ENCODE data around the gene LAMP2. TPM values are rescaled to one million over a fixed set of nuclear protein-coding genes. Genes with fewer than 3 reads are reported as not detected.

LAMP2 gene
- total and polyA plus RNA-seq, 2 of the 8 experiments (the other 6 are each of a cell fraction or from before 2014, with no cell fraction given) = 21.2 to 29.9 TPM

GRCh38 chrX:120462370-120462769 is 6.7 kb downstream of the LAMP2 start:
- H3K9me3 ChIP-seq (ENCODE audit: insufficient read depth in 2 of 2, low read depth in 1 of 2, low read length in 1 of 2) = no peaks in the 10 kb centered on the region
- no peak overlapping the region for H4K8ac ChIP-seq (ENCODE audit: extremely low read depth, insufficient read depth, low read length)
- H3K14ac ChIP-seq (ENCODE audit: insufficient read length) = no peak overlapping the region
- no peaks in the 10 kb centered on the region for H4K20me1 ChIP-seq (replicated peaks in 1 of 2; ENCODE audit: control insufficient read depth in 1 of 2, insufficient read depth in 2 of 2, low read length in 2 of 2)
- H3K36me3 ChIP-seq (ENCODE audit: control insufficient read depth in 2 of 4, insufficient read depth in 4 of 4, low read length in 3 of 4) = no peaks in the 10 kb centered on the region
- H3K9ac ChIP-seq (replicated peaks in 1 of 4; ENCODE audit: extremely low read depth in 1 of 4, low read depth in 3 of 4, low read length in 3 of 4) = no peak overlapping the region
- ChIA-PET POLR2A (ENCODE audit: partially characterized antibody) (interaction anchor here (0.7 kb wide), 1 partner anchor 11 kb away, joined by 3 read pairs; no protein-coding TSS in a partner anchor), CTCF (ENCODE audit: partially characterized antibody) (interaction anchor here (0.9 to 2.7 kb wide), 4 partner anchors 10 to 98 kb away, joined by 3 to 6 read pairs (median 4); no protein-coding TSS in a partner anchor)
- H3K23me2 ChIP-seq (ENCODE audit: low read depth, low read length) = no peaks in the 10 kb centered on the region
- no peak overlapping the region for H3K4ac ChIP-seq (replicated peaks; ENCODE audit: insufficient read length, low read depth, low read length)
- H3K4me3 ChIP-seq (ENCODE audit: extremely low read depth in 1 of 4, insufficient read depth in 2 of 4, low read depth in 3 of 4, low read length in 4 of 4) = no peak overlapping the region
- no peak overlapping the region for H4K91ac ChIP-seq (replicated peaks; ENCODE audit: insufficient read length, low read length)
- no peaks in the 10 kb centered on the region; the same call in 1 of the 2 replicates for H3K79me1 ChIP-seq (ENCODE audit: low read depth, low read length)
- peaks cover 0 to 46% of the 10 kb centered on the region in 2 experiments; a peak in 2 of 4 replicates for H3K79me2 ChIP-seq (ENCODE audit: control insufficient read depth in 1 of 2, insufficient read depth in 2 of 2, low read length in 2 of 2)
- 85% methylated on average over 2 of the region's 2 CpGs; no CpG with 5 or more reads in 1 of the 2 experiments for WGBS, 2 experiments (ENCODE audit: extremely low coverage in 1 of 2, insufficient coverage in 1 of 2, insufficient read length in 1 of 2, insufficient replicate concordance in 2 of 2, low coverage in 1 of 2, low lambda C conversion rate in 2 of 2, missing lambda C conversion rate in 1 of 2)
- no peak overlapping the region for H2BK5ac ChIP-seq (ENCODE audit: low read depth, low read length)
- H2AK5ac ChIP-seq (ENCODE audit: low read depth, low read length) = no peak overlapping the region
- H2BK20ac ChIP-seq (ENCODE audit: low read length) = no peak overlapping the region
- DNase-seq (ENCODE audit: low read depth in 1 of 2, low spot score in 2 of 2) (no peak), FAIRE-seq (no peak)
- H2BK120ac ChIP-seq (replicated peaks; ENCODE audit: low read depth, low read length) = no peak overlapping the region
- H2BK15ac ChIP-seq (ENCODE audit: low read length) = no peak overlapping the region
- no peak overlapping the region for H3K27ac ChIP-seq (ENCODE audit: low read depth, low read length)
- no peak overlapping the region for H4K5ac ChIP-seq (ENCODE audit: insufficient read length, low read depth, low read length)
- no peak overlapping the region for H3K4me2 ChIP-seq (ENCODE audit: insufficient read depth in 1 of 2, low read depth in 2 of 2, low read length in 2 of 2)
- H3K56ac ChIP-seq (replicated peaks; ENCODE audit: insufficient read length, low read depth, low read length) = no peak overlapping the region
- no peak overlapping the region for H3K23ac ChIP-seq (ENCODE audit: insufficient read length)
- H3K27me3 ChIP-seq (replicated peaks in 1 of 4; ENCODE audit: control insufficient read depth in 3 of 4, extremely low read depth in 1 of 4, insufficient read depth in 3 of 4, low read length in 3 of 4) = no peaks in the 10 kb centered on the region
- no peaks in the 10 kb centered on the region for H3K4me1 ChIP-seq (replicated peaks in 1 of 4; ENCODE audit: control insufficient read depth in 3 of 4, insufficient read depth in 4 of 4, low read length in 3 of 4)
- no peak overlapping the region for H3K18ac ChIP-seq (ENCODE audit: extremely low read depth, low read length)
- H2AFZ ChIP-seq (ENCODE audit: low read length) = no peak overlapping the region
- no peak overlapping the region for H2BK12ac ChIP-seq (ENCODE audit: low read depth, low read length)
- TF ChIP-seq BRCA1 (IDR thresholded peaks at IDR 0.05; ENCODE audit: low read depth, low read length) (no peak), JUN (IDR thresholded peaks at IDR 0.05; ENCODE audit: low read depth, low read length) (no peak), RNF2 (IDR thresholded peaks at IDR 0.05; ENCODE audit: borderline replicate concordance, low read depth, low read length, missing control alignments, poor library complexity, severe bottlenecking) (no peak), ASH2L (IDR thresholded peaks at IDR 0.05; ENCODE audit: low read length) (no peak), TEAD4 (IDR thresholded peaks at IDR 0.05; ENCODE audit: low read depth, low read length) (no peak), EP300 (IDR thresholded peaks at IDR 0.05; ENCODE audit: borderline replicate concordance in 1 of 2, low read depth in 2 of 2, low read length in 2 of 2) (no peak), SIX5 (IDR thresholded peaks at IDR 0.05; ENCODE audit: low read depth, low read length) (no peak)
